Stimulated activated effector memory CD8-positive, alpha-beta T cell treated with anti-CD3 and anti-CD28 coated beads, Interleukin-12 subunit alpha, Interleukin-12 subunit beta, amount 100 ng/mL, for 72 hours (primary cell): ENCODE results near the gene DYNLT1.
"Not testable (repeated sequence)": the region's sequence is repeated elsewhere in the genome, so short reads cannot be mapped to it uniquely, and the experiment has no call there.

ENCODE experiments used
- ATAC-seq: fragments of 150-1000 bp; cut with Tn5 transposase; 2 replicates; pipeline ENCODE4 v1.10.0; 2021
- DNase-seq, 2 donors: peaks; one replicate each; pipeline ENCODE4 v3.0.0; 2021 to 2022; ENCODE audit warnings: low spot score in 2 of 2
- H3K27ac Mint-ChIP-seq: one replicate; pipeline ENCODE4 v1.8.0; 2022; ENCODE audit warnings: mild to moderate bottlenecking, mixed read lengths
- H3K36me3 Mint-ChIP-seq: one replicate; pipeline ENCODE4 v1.8.0; 2022; ENCODE audit warnings: mild to moderate bottlenecking, mixed read lengths
- H3K4me1 Mint-ChIP-seq: one replicate; pipeline ENCODE4 v1.8.0; 2022; ENCODE audit warnings: mixed read lengths
- H3K4me3 Mint-ChIP-seq: one replicate; pipeline ENCODE4 v1.8.0; 2022; ENCODE audit warnings: mild to moderate bottlenecking, mixed read lengths
- H3K9me3 Mint-ChIP-seq: one replicate; pipeline ENCODE4 v1.8.0; 2022; ENCODE audit warnings: mixed read lengths

DYNLT1 gene

GRCh38 chr6:158635427-158636073, 9.0 kb downstream of the DYNLT1 start:
- Mint-ChIP-seq H3K27ac (peak overlapping the region; percentile 84), H3K4me1 (peaks cover 65% of the 10 kb centered on the region), H3K9me3 (no peaks in the 10 kb centered on the region), H3K4me3 (no peak overlapping the region), H3K36me3 (peaks cover 95% of the 10 kb centered on the region)
- DNase-seq (no peak), ATAC-seq (no peak)

- no peaks in the 10 kb centered on the region for H3K9me3 Mint-ChIP-seq
- H3K4me3 Mint-ChIP-seq: no peak overlapping the region
- peak overlapping the region; percentile 84 for H3K27ac Mint-ChIP-seq
- DNase-seq (no peak), ATAC-seq (no peak)
- H3K4me1 Mint-ChIP-seq: peaks cover 61% of the 10 kb centered on the region
- H3K36me3 Mint-ChIP-seq: peaks cover 95% of the 10 kb centered on the region
Measured at GRCh38 chr6:158634695-158635426, 9.7 kb downstream of the DYNLT1 start.

GRCh38 chr6:158633127-158633526, 11.4 kb downstream of the DYNLT1 start:
- ATAC-seq (no peak), DNase-seq (no peak)
- H3K9me3 Mint-ChIP-seq: no peaks in the 10 kb centered on the region
- H3K4me1 Mint-ChIP-seq: peaks cover 55% of the 10 kb centered on the region
- H3K4me3 Mint-ChIP-seq: no peak overlapping the region
- H3K36me3 Mint-ChIP-seq: peaks cover 92% of the 10 kb centered on the region
- H3K27ac Mint-ChIP-seq: peak overlapping the region; percentile 84

- peaks cover 59% of the 10 kb centered on the region for H3K4me1 Mint-ChIP-seq
- not testable (repeated sequence) for H3K4me3 Mint-ChIP-seq, DNase-seq, H3K9me3 Mint-ChIP-seq, ATAC-seq
- peaks cover 93% of the 10 kb centered on the region for H3K36me3 Mint-ChIP-seq
- H3K27ac Mint-ChIP-seq: peak overlapping the region; percentile 84
Measured at GRCh38 chr6:158632538-158633119, 11.9 kb downstream of the DYNLT1 start.

GRCh38 chr6:158631678-158632537, 12.6 kb downstream of the DYNLT1 start:
- H3K36me3 Mint-ChIP-seq: peaks cover 93% of the 10 kb centered on the region
- peak overlapping the region; percentile 84 for H3K27ac Mint-ChIP-seq
- H3K9me3 Mint-ChIP-seq: no peaks in the 10 kb centered on the region
- no peak for ATAC-seq
- no peak overlapping the region for H3K4me3 Mint-ChIP-seq
- DNase-seq: no peak
- H3K4me1 Mint-ChIP-seq: peaks cover 62% of the 10 kb centered on the region

- H3K4me3 Mint-ChIP-seq: no peak overlapping the region
- H3K9me3 Mint-ChIP-seq: no peaks in the 10 kb centered on the region
- H3K36me3 Mint-ChIP-seq: peaks cover 93% of the 10 kb centered on the region
- DNase-seq (no peak), ATAC-seq (no peak)
- H3K27ac Mint-ChIP-seq: peak overlapping the region; percentile 84
- H3K4me1 Mint-ChIP-seq: peaks cover 62% of the 10 kb centered on the region
Measured at GRCh38 chr6:158630938-158631616, 13.5 kb downstream of the DYNLT1 start.

GRCh38 chr6:158629367-158630221, 14.9 kb downstream of the DYNLT1 start:
- peaks cover 61% of the 10 kb centered on the region for H3K4me1 Mint-ChIP-seq
- H3K27ac Mint-ChIP-seq: peak overlapping the region; percentile 84
- no peak for ATAC-seq
- no peak overlapping the region for H3K4me3 Mint-ChIP-seq
- DNase-seq: no peak
- H3K36me3 Mint-ChIP-seq: peaks cover 92% of the 10 kb centered on the region
- no peaks in the 10 kb centered on the region for H3K9me3 Mint-ChIP-seq

GRCh38 chr6:158628542-158628941, 16.0 kb downstream of the DYNLT1 start:
- H3K4me3 Mint-ChIP-seq: no peak overlapping the region
- ATAC-seq: no peak
- peak overlapping the region; percentile 84 for H3K27ac Mint-ChIP-seq

GRCh38 chr6:158627940-158628211, 16.7 kb downstream of the DYNLT1 start:
- ATAC-seq: no peak
- Mint-ChIP-seq H3K36me3 (peaks cover 90% of the 10 kb centered on the region), H3K27ac (peak overlapping the region; percentile 84)

More at GRCh38 chr6:158628542-158628941, 16.0 kb downstream of the DYNLT1 start:
- DNase-seq: no peak
- Mint-ChIP-seq H3K4me1 (peaks cover 59% of the 10 kb centered on the region), H3K36me3 (peaks cover 90% of the 10 kb centered on the region), H3K9me3 (no peaks in the 10 kb centered on the region)

GRCh38 chr6:158627168-158627939, 17.2 kb downstream of the DYNLT1 start:
- ATAC-seq (no peak), DNase-seq (no peak)
- Mint-ChIP-seq H3K4me3 (no peak overlapping the region), H3K9me3 (no peaks in the 10 kb centered on the region), H3K27ac (peak overlapping the region; percentile 84), H3K4me1 (peaks cover 64% of the 10 kb centered on the region), H3K36me3 (peaks cover 90% of the 10 kb centered on the region)

More at GRCh38 chr6:158627940-158628211, 16.7 kb downstream of the DYNLT1 start:
- H3K9me3 Mint-ChIP-seq: no peaks in the 10 kb centered on the region
- peaks cover 61% of the 10 kb centered on the region for H3K4me1 Mint-ChIP-seq
- no peak for DNase-seq
- no peak overlapping the region for H3K4me3 Mint-ChIP-seq

GRCh38 chr6:158626360-158627167, 18.0 kb downstream of the DYNLT1 start:
- H3K27ac Mint-ChIP-seq: peak overlapping the region; percentile 84
- no peak for ATAC-seq

GRCh38 chr6:158625881-158626305, 18.6 kb downstream of the DYNLT1 start:
- ATAC-seq: no peak
- Mint-ChIP-seq H3K4me1 (peaks cover 58% of the 10 kb centered on the region), H3K36me3 (peaks cover 92% of the 10 kb centered on the region), H3K4me3 (no peak overlapping the region), H3K27ac (peak overlapping the region; percentile 84), H3K9me3 (no peaks in the 10 kb centered on the region)
- DNase-seq: no peak

More at GRCh38 chr6:158626360-158627167, 18.0 kb downstream of the DYNLT1 start:
- H3K4me3 Mint-ChIP-seq: no peak overlapping the region
- peaks cover 93% of the 10 kb centered on the region for H3K36me3 Mint-ChIP-seq
- DNase-seq: no peak
- H3K9me3 Mint-ChIP-seq: no peaks in the 10 kb centered on the region
- peaks cover 61% of the 10 kb centered on the region for H3K4me1 Mint-ChIP-seq
